ENCODE data around the gene TMEM123. TPM values are rescaled to one million over a fixed set of nuclear protein-coding genes. Genes with fewer than 3 reads are reported as not detected.

The TMEM123 gene
- total and polyA plus RNA-seq, 2 of the 8 experiments (the other 6 are each of a cell fraction or from before 2014, with no cell fraction given): 75.5 to 80.1 TPM

DNA sequence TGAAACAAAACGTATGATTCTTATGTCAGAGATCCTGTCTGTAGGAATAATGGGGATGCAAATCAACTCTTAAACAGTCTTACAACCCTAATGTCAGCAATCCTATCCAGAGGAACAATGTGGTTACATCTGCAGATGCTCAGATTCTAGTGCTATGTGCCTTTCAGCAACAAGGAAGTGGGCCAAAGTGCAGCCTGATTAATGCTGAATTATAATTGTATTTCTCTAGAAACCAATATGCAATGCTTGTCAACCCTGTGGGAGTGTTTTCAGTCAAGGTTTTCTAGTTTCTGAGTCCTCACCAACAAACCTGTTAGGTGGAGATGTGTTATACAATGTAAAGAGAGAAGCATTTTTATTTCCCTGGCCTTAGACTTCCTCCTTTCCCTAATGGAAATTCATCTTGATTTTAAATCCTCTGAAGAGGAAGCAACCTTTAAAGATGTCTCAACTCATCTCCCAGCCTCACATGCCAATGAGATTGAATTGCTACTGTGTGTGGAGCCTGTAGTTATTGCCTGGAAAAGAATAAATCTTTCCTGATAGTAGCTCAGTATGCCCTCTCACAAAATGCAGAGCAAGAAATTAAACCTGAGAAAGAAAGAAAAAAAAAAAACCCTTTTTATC lies 26.2 kb upstream of the TMEM123 start:
- Histone ChIP-seq H2BK120ac (replicated peaks; ENCODE audit: low read depth, low read length) (no peak overlapping the region), H4K91ac (replicated peaks; ENCODE audit: insufficient read length, low read length) (no peak overlapping the region), H3K56ac (replicated peaks; ENCODE audit: insufficient read length, low read depth, low read length) (no peak overlapping the region), H3K9me3 (ENCODE audit: insufficient read depth in 2 of 2, low read depth in 1 of 2, low read length in 1 of 2) (no peaks in the 10 kb centered on the region), H4K8ac (ENCODE audit: extremely low read depth, insufficient read depth, low read length) (no peak overlapping the region), H3K79me2 (ENCODE audit: control insufficient read depth in 1 of 2, insufficient read depth in 2 of 2, low read length in 2 of 2) (no peaks in the 10 kb centered on the region), H2BK15ac (ENCODE audit: low read length) (no peak overlapping the region), H2BK12ac (ENCODE audit: low read depth, low read length) (no peak overlapping the region), H2BK5ac (ENCODE audit: low read depth, low read length) (no peak overlapping the region), H3K23ac (ENCODE audit: insufficient read length) (no peak overlapping the region), H3K4me1 (replicated peaks in 1 of 4; ENCODE audit: control insufficient read depth in 3 of 4, insufficient read depth in 4 of 4, low read length in 3 of 4) (peaks cover 0 to 5% (median 0%) of the 10 kb centered on the region in 4 experiments; a peak in 1 of 7 replicates), H3K18ac (ENCODE audit: extremely low read depth, low read length) (no peak overlapping the region), H2AK5ac (ENCODE audit: low read depth, low read length) (no peak overlapping the region), H3K27me3 (replicated peaks in 1 of 4; ENCODE audit: control insufficient read depth in 3 of 4, extremely low read depth in 1 of 4, insufficient read depth in 3 of 4, low read length in 3 of 4) (no peaks in the 10 kb centered on the region), H3K27ac (ENCODE audit: low read depth, low read length) (no peak overlapping the region), H3K36me3 (ENCODE audit: control insufficient read depth in 2 of 4, insufficient read depth in 4 of 4, low read length in 3 of 4) (no peaks in the 10 kb centered on the region), H3K4ac (replicated peaks; ENCODE audit: insufficient read length, low read depth, low read length) (no peak overlapping the region), H3K4me2 (ENCODE audit: insufficient read depth in 1 of 2, low read depth in 2 of 2, low read length in 2 of 2) (no peak overlapping the region), H3K23me2 (ENCODE audit: low read depth, low read length) (no peaks in the 10 kb centered on the region), H2BK20ac (ENCODE audit: low read length) (no peak overlapping the region), H3K9ac (replicated peaks in 1 of 4; ENCODE audit: extremely low read depth in 1 of 4, low read depth in 3 of 4, low read length in 3 of 4) (no peak overlapping the region), H3K4me3 (ENCODE audit: extremely low read depth in 1 of 4, insufficient read depth in 2 of 4, low read depth in 3 of 4, low read length in 4 of 4) (no peak overlapping the region), H3K14ac (ENCODE audit: insufficient read length) (no peak overlapping the region), H3K79me1 (ENCODE audit: low read depth, low read length) (no peaks in the 10 kb centered on the region), H2AFZ (ENCODE audit: low read length) (no peak overlapping the region), H4K20me1 (replicated peaks in 1 of 2; ENCODE audit: control insufficient read depth in 1 of 2, insufficient read depth in 2 of 2, low read length in 2 of 2) (no peaks in the 10 kb centered on the region), H4K5ac (ENCODE audit: insufficient read length, low read depth, low read length) (no peak overlapping the region)
- WGBS, 2 experiments (ENCODE audit: extremely low coverage in 1 of 2, insufficient coverage in 1 of 2, insufficient read length in 1 of 2, insufficient replicate concordance in 2 of 2, low coverage in 1 of 2, low lambda C conversion rate in 2 of 2, missing lambda C conversion rate in 1 of 2): 61% methylated on average over 1 of the region's 1 CpG; no CpG with 5 or more reads in 1 of the 2 experiments
- POLR2A ChIA-PET (ENCODE audit: partially characterized antibody): interaction anchor here (0.6 kb wide), 1 partner anchor 191 kb away, joined by 4 read pairs; no protein-coding TSS in a partner anchor
- CTCF ChIA-PET (ENCODE audit: partially characterized antibody): interaction anchor here (0.6 to 1.9 kb wide), 7 partner anchors 8 to 631 kb away, joined by 3 to 8 read pairs (median 3); partner anchors contain the start of gene DYNC2H1
- TF ChIP-seq CHD1 (IDR thresholded peaks at IDR 0.05; ENCODE audit: low read depth, low read length) (no peak), SP4 (IDR thresholded peaks at IDR 0.05; ENCODE audit: low read length) (no peak), TBP (IDR thresholded peaks at IDR 0.05; ENCODE audit: low read depth, low read length) (no peak), RNF2 (IDR thresholded peaks at IDR 0.05; ENCODE audit: borderline replicate concordance, low read depth, low read length, missing control alignments, poor library complexity, severe bottlenecking) (no peak), MAFK (IDR thresholded peaks at IDR 0.05; ENCODE audit: low read depth, low read length) (no peak), GABPA (IDR thresholded peaks at IDR 0.05; ENCODE audit: borderline replicate concordance, insufficient read depth, low read length) (no peak), EGR1 (IDR thresholded peaks at IDR 0.05; ENCODE audit: borderline replicate concordance, low read depth, low read length) (no peak)
- DNase-seq (ENCODE audit: low read depth in 1 of 2, low spot score in 2 of 2): no peak
- FAIRE-seq: no peak
